Prostate gland (tissue), 2 donors: Measurements from ENCODE around the gene COX14.

ENCODE experiments used
- CTCF ChIP-seq, 4 experiments: fragments of 200-600 bp in 2 of 4; fragments of 450-650 bp in 2 of 4; sonication (generic) in 2 of 4; IDR thresholded peaks; 1 replicate in 3 of 4; 2 replicates in 1 of 4; pipeline ENCODE4 v1.5.1; 2016 to 2019; ENCODE audit warnings: antibody characterized with exemption in 4 of 4, mild to moderate bottlenecking in 2 of 4, moderate library complexity in 2 of 4
- POLR2A ChIP-seq: fragments of 450-650 bp; IDR thresholded peaks from one replicate; pipeline ENCODE4 v1.6.1; 2016; ENCODE audit warnings: antibody characterized with exemption, mild to moderate bottlenecking

- TF ChIP-seq CTCF (IDR thresholded peaks at IDR 0.05) (no peak), POLR2A (no peak)
Observed at GRCh38 chr12:50120953-50121352, 8.9 kb downstream of the COX14 start.
